ENCODE results near the gene ABHD16B.

DNA sequence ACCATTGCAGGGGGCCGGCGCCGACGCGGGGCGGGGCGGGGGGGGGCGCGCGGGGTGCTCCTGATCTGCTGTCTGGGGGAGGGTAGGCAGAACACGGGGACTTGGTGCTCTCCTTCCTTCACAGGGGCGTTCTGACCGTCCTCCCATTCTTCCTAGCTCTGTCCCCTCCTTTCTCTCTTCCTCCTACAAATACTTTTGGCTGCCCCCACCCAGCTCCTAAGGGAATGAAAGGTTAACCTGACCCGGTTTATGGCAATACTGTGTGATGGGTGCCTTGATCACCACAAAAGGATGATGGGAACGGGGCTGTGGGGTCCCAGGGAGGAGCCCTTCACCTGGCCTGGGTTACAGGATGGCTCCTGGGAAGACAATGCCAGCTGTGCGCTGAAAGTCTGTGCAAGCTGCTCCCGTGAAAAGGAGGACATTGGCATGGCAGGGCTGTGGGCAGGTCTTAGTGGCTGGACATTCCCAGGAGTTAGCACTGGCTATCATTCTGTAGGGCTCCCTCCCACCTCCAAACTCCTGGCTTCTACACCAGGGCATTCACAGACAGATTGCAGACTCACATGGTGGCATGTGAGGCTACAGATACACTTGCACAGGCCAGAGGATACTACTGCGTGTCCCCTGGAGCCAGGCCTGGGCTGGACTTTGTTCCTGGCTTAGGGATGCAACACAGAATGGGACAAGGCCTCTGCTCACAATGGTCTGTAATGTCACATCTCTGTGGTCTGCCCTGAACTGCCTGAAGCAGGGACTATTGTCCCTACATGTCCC is 1.9 kb downstream of the ABHD16B start:
- TF ChIP-seq, protein P1, sequence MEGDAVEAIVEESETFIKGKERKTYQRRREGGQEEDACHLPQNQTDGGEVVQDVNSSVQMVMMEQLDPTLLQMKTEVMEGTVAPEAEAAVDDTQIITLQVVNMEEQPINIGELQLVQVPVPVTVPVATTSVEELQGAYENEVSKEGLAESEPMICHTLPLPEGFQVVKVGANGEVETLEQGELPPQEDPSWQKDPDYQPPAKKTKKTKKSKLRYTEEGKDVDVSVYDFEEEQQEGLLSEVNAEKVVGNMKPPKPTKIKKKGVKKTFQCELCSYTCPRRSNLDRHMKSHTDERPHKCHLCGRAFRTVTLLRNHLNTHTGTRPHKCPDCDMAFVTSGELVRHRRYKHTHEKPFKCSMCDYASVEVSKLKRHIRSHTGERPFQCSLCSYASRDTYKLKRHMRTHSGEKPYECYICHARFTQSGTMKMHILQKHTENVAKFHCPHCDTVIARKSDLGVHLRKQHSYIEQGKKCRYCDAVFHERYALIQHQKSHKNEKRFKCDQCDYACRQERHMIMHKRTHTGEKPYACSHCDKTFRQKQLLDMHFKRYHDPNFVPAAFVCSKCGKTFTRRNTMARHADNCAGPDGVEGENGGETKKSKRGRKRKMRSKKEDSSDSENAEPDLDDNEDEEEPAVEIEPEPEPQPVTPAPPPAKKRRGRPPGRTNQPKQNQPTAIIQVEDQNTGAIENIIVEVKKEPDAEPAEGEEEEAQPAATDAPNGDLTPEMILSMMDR (optimal IDR thresholded peaks at IDR 0.05 in 1 of 3, IDR thresholded peaks at IDR 0.05 in 1 of 3, conservative IDR thresholded peaks at IDR 0.05 in 1 of 3; ENCODE audit: extremely low read depth in 1 of 3, insufficient read depth in 2 of 3, low read length in 3 of 3) = no peak
- TF ChIP-seq EZH2 (IDR thresholded peaks at IDR 0.05; ENCODE audit: low read length) = no peak

Data from keratinocyte (primary cell).